HG03342 (cell line): ENCODE data around the gene LIMCH1.
"Not testable (repeated sequence)": the region's sequence is repeated elsewhere in the genome, so short reads cannot be mapped to it uniquely, and the experiment has no call there.

Experiments
- ATAC-seq: cut with Tn5 transposase; IDR thresholded peaks from one replicate; pipeline ENCODE4 v1.9.1; 2021; ENCODE audit warnings: mild to moderate bottlenecking, moderate library complexity; ENCODE audit not compliant: unreplicated experiment

LIMCH1 gene

DNA sequence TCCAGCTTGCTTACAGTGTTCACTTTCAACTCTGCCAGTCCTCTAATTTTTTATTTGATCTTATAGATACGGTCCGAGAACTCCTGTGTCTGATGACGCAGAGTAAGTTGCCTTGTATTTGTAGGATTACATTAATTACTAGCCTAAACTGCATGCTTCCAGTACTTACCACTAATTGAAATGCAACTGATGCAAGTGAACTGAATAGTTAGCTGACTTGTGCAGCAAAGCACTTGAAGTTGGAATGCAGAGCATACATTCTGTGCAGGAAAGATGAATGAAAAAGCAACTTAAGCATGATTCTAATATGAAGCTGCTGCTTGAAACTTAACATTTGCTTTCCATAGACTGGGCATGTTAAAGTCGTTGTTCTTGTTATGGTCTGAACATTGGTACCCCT lies 100.9 kb downstream of the LIMCH1 start:
- ATAC-seq: no peak

- no peak for ATAC-seq
These were observed 101.3 kb downstream of the LIMCH1 start for GRCh38 chr4:41639291-41639690.

GRCh38 chr4:41640906-41641305 lies 102.9 kb downstream of the LIMCH1 start:
- no peak for ATAC-seq

DNA sequence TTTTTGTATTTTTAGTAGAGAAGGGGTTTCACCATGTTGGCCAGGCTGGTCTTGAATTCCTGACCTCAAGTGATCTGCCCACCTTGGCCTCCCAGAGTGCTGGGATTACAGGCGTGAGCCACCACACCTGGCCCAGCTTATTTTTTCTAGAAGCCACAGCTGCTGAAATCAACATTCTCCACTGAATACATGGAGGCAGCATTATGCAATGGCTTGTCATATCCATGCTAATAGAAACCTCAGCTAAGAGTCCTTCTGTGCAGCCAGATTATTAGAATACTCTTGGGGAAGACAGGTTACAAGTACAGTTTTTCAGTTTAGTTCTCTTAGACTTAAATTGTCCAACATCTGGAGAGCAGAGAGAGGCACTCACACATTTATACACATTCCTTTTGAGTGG lies 104.8 kb downstream of the LIMCH1 start:
- not testable (repeated sequence) for ATAC-seq

DNA sequence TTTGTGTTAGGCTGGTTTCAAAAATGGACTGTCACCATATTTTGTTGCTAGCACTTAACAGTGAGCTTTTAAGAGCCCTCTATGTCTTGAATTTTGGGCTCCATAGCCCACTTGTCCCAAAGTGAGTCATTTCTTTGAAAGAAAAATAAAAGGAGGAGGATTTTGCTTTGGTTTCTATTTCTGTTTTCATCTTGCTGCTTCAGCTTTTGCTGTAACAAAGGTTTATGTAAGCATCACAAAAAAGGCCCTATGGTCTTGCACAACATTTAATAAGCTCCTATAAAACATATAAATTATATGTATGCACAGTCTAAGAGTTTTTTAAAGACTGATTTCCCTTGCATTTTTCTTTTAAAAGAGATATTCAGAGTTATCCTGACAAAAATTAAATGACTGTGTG lies 105.4 kb downstream of the LIMCH1 start:
- ATAC-seq: no peak

DNA sequence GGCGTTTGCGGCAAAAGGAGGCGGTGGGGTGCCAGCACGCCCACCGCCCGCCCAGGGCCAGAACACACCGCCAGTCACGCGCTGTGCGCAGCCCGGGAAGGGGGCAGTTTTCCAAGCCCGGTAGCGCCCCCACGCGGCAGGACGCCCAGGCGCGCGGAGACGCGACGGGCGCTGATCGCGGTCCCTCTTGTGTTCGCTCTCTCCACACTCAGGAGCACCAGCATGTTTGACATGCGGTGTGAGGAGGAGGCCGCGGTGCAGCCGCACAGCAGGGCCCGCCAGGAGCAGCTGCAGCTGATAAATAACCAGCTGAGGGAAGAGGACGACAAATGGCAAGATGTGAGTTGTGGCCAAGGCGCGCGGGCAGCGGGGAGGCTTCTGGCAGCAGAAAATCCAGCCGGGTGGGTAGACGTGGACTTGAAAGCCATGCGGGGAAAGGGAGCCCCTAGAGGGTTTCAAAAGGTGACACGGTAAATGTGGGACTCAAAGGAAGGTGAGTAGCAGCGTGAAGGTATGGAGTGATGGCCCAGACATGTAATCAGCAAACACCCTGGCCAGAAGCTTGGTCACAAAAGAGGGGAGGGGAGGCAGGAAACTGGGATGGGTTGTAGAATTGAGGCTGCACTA lies 106.4 kb downstream of the LIMCH1 start:
- no peak for ATAC-seq

DNA sequence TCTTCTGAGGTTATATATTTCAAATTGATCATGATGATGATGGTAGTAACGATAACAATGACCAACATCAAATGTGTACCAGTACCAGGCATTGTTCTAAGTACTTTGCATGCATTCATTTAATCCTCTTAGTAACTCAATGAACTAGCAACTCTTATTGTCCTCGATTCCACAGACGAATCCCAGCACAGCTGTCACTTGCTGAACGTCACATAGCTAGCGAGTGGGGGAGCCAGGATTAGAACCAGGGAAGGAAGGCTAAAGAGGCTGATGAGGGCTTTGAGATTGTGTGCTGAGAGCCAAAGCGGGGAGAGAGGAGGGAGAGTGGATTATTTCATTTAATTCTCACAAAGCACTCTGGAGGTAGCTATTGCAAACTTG lies 106.9 kb downstream of the LIMCH1 start:
- no peak for ATAC-seq

- ATAC-seq: no peak
These were observed 107.9 kb downstream of the LIMCH1 start for GRCh38 chr4:41645728-41646390.

DNA sequence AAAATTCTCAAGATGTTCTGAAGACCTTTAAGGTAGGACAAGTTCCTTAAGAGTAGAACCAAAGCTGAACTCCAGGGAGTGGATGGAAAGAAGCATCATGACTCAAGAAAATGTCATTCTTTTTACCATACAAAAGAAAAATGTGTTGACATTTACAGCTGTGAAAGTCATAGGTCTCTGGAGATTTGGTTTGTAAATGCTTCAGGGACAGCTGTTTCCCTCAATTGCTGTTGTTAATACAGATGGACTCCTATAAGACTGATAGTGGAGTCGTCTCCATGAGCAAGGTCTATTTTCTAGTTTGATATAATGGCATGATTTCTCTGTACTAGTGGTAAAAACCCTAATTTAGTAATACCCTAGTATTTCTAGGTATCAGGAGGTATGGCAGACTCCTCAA lies 108.9 kb downstream of the LIMCH1 start:
- ATAC-seq: no peak

- ATAC-seq: peak; percentile 53
These were observed 109.4 kb downstream of the LIMCH1 start for GRCh38 chr4:41647383-41647782.

- ATAC-seq: not testable (repeated sequence)
These were observed 113.2 kb downstream of the LIMCH1 start for GRCh38 chr4:41651150-41651549.

DNA sequence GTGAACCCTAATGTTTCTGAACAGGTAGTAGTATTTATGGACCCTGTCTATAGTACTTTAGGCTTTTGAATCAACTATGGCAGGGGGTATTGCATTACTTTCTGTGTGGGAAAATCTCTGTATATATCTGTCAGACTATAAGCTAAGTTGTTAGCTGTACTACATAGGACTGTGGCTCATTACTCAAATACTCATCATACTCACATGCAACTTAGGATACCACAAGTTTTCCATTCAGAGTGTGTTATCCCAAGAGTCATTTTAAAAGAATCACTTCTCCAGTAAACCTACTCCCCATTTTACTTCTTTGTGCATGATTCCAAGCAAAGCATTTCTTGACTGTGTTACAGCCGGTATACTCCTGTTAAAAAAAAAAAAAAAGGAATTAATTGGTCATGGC lies 115.0 kb downstream of the LIMCH1 start:
- no peak for ATAC-seq

GRCh38 chr4:41653523-41653922 lies 115.6 kb downstream of the LIMCH1 start:
- ATAC-seq: no peak

GRCh38 chr4:41655177-41655576 lies 117.2 kb downstream of the LIMCH1 start:
- ATAC-seq: no peak

GRCh38 chr4:41656106-41656505 lies 118.1 kb downstream of the LIMCH1 start:
- ATAC-seq: no peak

DNA sequence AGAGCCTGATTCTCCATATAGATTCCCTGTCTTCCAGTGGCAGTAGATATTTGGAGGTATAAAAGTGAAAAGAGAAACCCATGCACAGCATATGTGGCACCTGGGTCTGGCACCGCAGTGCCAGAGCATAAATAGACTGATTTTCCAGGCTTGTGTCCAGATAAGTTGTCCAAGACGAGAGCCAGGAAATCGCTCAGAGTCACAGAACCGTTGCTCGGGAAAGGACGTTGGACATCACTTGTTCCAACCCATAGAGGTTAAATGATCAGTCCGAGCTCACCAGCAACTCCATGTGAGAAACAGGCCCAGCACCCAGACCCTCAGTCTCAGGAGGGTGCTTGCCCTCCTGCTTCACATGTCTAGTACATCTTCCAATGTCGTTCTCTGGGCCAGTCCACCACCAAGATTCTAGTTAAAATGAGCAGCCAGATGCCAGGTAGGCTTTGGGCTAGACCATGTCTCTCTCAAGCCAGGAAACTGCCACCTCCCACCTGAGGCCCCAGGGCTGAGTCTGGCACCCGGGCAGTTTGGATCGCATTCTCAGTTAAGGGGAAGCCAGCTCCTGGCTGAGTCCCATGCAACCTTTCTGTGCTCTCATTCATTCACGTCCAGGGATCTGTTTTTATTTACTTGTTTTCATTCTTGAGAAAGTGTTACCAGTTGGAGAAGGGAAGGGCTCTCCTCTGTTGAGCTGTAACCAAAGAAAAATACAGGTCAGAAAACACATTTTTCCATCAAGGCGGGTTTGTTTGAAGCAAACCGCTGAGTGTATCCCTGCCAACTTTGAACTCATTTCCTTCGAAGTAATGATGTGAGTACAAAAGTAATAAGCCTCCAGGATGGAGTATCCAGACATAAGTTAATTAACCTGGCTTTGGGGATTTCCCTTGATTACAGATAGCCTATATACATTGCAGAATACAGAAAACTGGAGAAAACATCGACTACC lies 118.9 kb downstream of the LIMCH1 start:
- no peak for ATAC-seq

DNA sequence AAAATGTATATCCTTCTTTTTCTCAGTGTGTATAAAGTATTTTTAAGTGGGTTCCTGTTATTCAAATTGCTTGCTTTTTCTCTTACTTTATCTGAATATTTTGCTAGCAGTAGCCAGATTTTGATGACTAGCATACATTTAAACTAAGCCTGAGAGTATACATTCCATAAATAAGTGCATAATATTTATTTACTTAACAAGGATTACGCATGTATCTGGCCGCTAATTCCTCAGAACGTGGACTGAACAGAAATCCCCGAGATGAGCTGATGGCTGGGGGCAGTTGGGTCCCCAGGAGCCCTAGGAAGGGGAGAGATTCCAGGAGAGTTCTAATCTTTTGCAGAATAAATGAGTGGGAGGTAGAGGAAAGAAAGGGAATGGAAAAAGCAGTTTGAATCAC lies 119.6 kb downstream of the LIMCH1 start:
- ATAC-seq: no peak

GRCh38 chr4:41658163-41658562 lies 120.2 kb downstream of the LIMCH1 start:
- no peak for ATAC-seq

GRCh38 chr4:41660352-41660751 lies 122.4 kb downstream of the LIMCH1 start:
- no peak for ATAC-seq

GRCh38 chr4:41661442-41662076 lies 123.6 kb downstream of the LIMCH1 start:
- peak; percentile 74 for ATAC-seq

- no peak for ATAC-seq
These were observed 127.8 kb downstream of the LIMCH1 start for GRCh38 chr4:41665636-41666207.
